ENCODE data around the gene CDH2. TPM values are rescaled to one million over a fixed set of nuclear protein-coding genes. Genes with fewer than 3 reads are reported as not detected.

The CDH2 gene
- total RNA-seq, 4 donors from 2014 or later = 0.13 to 0.95 (median 0.64) TPM

- H3K4me3 ChIP-seq (ENCODE audit: low read depth, poor library complexity, severe bottlenecking) = no peak overlapping the region
- 91% methylated on average over 5 of the region's 5 CpGs for WGBS, 2 donors
- intact Hi-C loops (cut with DNase I; ENCODE audit: low total_unique reads) = no loop called here
- no peak for DNase-seq (ENCODE audit: low spot score in 2 of 2)
- TF ChIP-seq POLR2A (IDR thresholded peaks at IDR 0.05) (no peak), CTCF (IDR thresholded peaks at IDR 0.05) (no peak)
Observed at GRCh38 chr18:27950648-27951228, 226.2 kb downstream of the CDH2 start.

GRCh38 chr18:27948986-27949385, 227.9 kb downstream of the CDH2 start:
- intact Hi-C loops (cut with DNase I; ENCODE audit: low total_unique reads) = no loop called here
- TF ChIP-seq CTCF (IDR thresholded peaks at IDR 0.05) = no peak
- no peak for TF ChIP-seq POLR2A (IDR thresholded peaks at IDR 0.05)

DNA sequence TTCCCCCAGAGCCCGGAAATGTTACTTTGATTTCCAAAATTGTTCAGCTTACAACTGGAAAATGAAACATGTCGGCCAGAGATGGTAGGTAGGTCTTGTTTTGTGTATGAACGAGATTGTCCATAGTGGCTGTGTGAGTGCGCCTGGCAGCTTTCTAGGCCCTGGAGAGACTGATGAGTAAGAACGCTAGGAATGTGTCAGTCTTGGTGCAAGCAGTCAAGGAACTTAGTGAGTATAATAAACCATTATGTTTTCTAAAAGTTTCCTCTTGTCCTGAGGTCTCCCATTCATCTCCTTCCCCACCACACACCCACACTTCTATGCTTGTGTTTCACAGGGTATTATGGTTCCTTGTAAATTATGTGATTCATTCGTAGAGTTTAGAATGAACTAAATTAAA, 234.2 kb downstream of the CDH2 start:
- 79 to 82% methylated on average over 6 of the region's 6 CpGs for WGBS, 2 donors
- no peak for DNase-seq (ENCODE audit: low spot score in 2 of 2)
- TF ChIP-seq POLR2A (IDR thresholded peaks at IDR 0.05) = no peak
- no peak for TF ChIP-seq CTCF (IDR thresholded peaks at IDR 0.05)
- H3K4me3 ChIP-seq (ENCODE audit: low read depth, poor library complexity, severe bottlenecking) = no peak overlapping the region
- intact Hi-C loops (cut with DNase I; ENCODE audit: low total_unique reads) = no loop called here

More at GRCh38 chr18:27948986-27949385, 227.9 kb downstream of the CDH2 start:
- H3K4me3 ChIP-seq (ENCODE audit: low read depth, poor library complexity, severe bottlenecking) = no peak overlapping the region
- DNase-seq (ENCODE audit: low spot score in 2 of 2) = no peak
- WGBS, 2 donors = 71 to 76% methylated on average over 2 of the region's 2 CpGs

GRCh38 chr18:27931535-27931934, 245.4 kb downstream of the CDH2 start:
- DNase-seq (ENCODE audit: low spot score in 2 of 2) = no peak

GRCh38 chr18:27922780-27923179, 254.2 kb downstream of the CDH2 start:
- DNase-seq (ENCODE audit: low spot score in 2 of 2) = no peak
- WGBS, 2 donors = 47 to 57% methylated on average over 5 of the region's 5 CpGs
- H3K4me3 ChIP-seq (ENCODE audit: low read depth, poor library complexity, severe bottlenecking) = no peak overlapping the region
- no peak for TF ChIP-seq CTCF (IDR thresholded peaks at IDR 0.05)
- TF ChIP-seq POLR2A (IDR thresholded peaks at IDR 0.05) = no peak
- intact Hi-C loops (cut with DNase I; ENCODE audit: low total_unique reads) = no loop called here

More at GRCh38 chr18:27931535-27931934, 245.4 kb downstream of the CDH2 start:
- TF ChIP-seq POLR2A (IDR thresholded peaks at IDR 0.05) (no peak), CTCF (IDR thresholded peaks at IDR 0.05) (no peak)
- intact Hi-C loops (cut with DNase I; ENCODE audit: low total_unique reads) = no loop called here
- H3K4me3 ChIP-seq (ENCODE audit: low read depth, poor library complexity, severe bottlenecking) = no peak overlapping the region
- WGBS, 2 donors = 35 to 46% methylated on average over 3 of the region's 3 CpGs

All from lower leg skin (tissue), 4 donors.